Measurements from ENCODE around the gene BOC.

DNA sequence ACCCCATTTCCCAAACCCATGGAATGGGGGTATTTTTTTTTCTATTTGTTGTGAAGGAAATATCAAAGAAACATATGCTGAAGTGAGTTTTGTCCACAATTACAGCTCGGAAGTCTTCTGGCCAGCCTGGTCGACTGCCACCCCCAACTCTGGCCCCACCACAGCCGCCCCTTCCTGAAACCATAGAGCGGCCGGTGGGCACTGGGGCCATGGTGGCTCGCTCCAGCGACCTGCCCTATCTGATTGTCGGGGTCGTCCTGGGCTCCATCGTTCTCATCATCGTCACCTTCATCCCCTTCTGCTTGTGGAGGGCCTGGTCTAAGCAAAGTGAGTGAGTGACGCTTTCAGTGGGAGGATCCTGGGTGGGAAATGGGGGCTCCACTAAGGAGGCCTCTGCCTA, 71.9 kb downstream of the BOC start:
- no peak for TF ChIP-seq POLR2AphosphoS5 (IDR thresholded peaks at IDR 0.05; ENCODE audit: low read depth, low read length)
- no peak for TF ChIP-seq POLR2A (IDR thresholded peaks at IDR 0.05; ENCODE audit: low read depth, low read length)
- TF ChIP-seq TAF1 (IDR thresholded peaks at IDR 0.05; ENCODE audit: borderline replicate concordance, low read depth, low read length) = no peak
